ENCODE data around the gene IFI27. TPM values are rescaled to one million over a fixed set of nuclear protein-coding genes. Genes with fewer than 3 reads are reported as not detected.

Gene IFI27
- total and polyA plus RNA-seq, 2 experiments from 2014 or later, result 1.8 to 6.7 TPM

DNA sequence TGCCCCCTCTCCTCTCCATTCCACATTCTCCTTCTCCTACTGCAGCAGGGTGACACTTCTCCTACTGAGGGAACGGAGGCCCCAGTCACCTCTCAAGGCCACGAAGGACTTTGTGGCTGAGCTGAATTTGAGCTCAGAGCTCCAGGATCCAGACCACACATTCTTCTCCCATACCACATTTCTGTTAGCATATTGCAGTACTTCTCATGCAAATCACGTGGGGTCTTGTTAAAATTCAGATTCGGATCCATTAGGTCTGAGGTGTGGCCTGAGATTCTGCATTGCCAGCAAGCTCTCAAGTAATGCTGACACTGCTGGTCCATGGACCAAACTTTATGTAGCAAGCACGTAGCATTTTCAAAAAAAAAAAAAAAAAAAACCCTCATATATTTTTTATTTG, 28.5 kb downstream of the IFI27 start:
- Histone ChIP-seq H4K20me1 (ENCODE audit: insufficient read depth, poor library complexity, severe bottlenecking) (no peaks in the 10 kb centered on the region), H3K4me1 (ENCODE audit: insufficient read depth) (no peaks in the 10 kb centered on the region), H3K27ac (no peak overlapping the region), H3K36me3 (replicated peaks; ENCODE audit: insufficient read depth, low read depth) (no peaks in the 10 kb centered on the region), H3K79me2 (no peaks in the 10 kb centered on the region), H3K4me2 (no peak overlapping the region), H3K9me3 (ENCODE audit: low read depth) (no peaks in the 10 kb centered on the region), H3K4me3 (no peak overlapping the region), H2AFZ (no peak overlapping the region), H3K9me2 (replicated peaks; ENCODE audit: insufficient read depth) (no peaks in the 10 kb centered on the region), H3K27me3 (no peaks in the 10 kb centered on the region)
- DNase-seq (ENCODE audit: low spot score), result no peak
- TF ChIP-seq EZH2phosphoT487 (IDR thresholded peaks at IDR 0.05; ENCODE audit: low read depth, severe bottlenecking, unreplicated experiment) (no peak), EZH2 (IDR thresholded peaks at IDR 0.05; ENCODE audit: borderline replicate concordance) (no peak)
- TF ChIP-seq, protein P1, sequence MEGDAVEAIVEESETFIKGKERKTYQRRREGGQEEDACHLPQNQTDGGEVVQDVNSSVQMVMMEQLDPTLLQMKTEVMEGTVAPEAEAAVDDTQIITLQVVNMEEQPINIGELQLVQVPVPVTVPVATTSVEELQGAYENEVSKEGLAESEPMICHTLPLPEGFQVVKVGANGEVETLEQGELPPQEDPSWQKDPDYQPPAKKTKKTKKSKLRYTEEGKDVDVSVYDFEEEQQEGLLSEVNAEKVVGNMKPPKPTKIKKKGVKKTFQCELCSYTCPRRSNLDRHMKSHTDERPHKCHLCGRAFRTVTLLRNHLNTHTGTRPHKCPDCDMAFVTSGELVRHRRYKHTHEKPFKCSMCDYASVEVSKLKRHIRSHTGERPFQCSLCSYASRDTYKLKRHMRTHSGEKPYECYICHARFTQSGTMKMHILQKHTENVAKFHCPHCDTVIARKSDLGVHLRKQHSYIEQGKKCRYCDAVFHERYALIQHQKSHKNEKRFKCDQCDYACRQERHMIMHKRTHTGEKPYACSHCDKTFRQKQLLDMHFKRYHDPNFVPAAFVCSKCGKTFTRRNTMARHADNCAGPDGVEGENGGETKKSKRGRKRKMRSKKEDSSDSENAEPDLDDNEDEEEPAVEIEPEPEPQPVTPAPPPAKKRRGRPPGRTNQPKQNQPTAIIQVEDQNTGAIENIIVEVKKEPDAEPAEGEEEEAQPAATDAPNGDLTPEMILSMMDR (IDR thresholded peaks at IDR 0.05; ENCODE audit: poor library complexity), result no peak
- 83% methylated on average over 5 of the region's 5 CpGs for WGBS (ENCODE audit: low lambda C conversion rate, missing lambda C conversion rate)

DNA sequence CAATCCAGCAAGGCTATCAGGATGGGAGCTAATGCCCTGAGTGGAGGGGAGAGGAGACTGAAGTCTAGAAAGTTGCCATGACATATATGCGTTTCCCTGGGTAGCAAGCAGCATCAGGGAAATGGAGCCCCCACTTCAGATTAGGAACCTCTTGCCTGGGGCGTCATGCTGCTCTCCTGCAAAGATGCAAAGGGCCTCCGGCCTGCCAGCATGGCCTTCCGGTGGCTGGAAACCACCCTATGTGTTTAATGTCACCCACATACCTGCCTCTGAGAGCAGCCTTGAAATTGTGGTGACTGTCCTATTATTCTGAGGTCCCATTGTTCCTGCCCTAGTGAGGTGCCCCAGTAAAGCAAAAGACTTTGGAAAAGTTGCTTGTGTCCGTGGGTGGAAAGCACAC, 28.9 kb downstream of the IFI27 start:
- Histone ChIP-seq H2AFZ (no peak overlapping the region), H3K4me3 (no peak overlapping the region), H3K9me3 (ENCODE audit: low read depth) (no peaks in the 10 kb centered on the region), H3K4me2 (no peak overlapping the region), H3K79me2 (no peaks in the 10 kb centered on the region), H3K27ac (no peak overlapping the region), H4K20me1 (ENCODE audit: insufficient read depth, poor library complexity, severe bottlenecking) (no peaks in the 10 kb centered on the region), H3K27me3 (no peaks in the 10 kb centered on the region), H3K36me3 (replicated peaks; ENCODE audit: insufficient read depth, low read depth) (no peaks in the 10 kb centered on the region), H3K9me2 (replicated peaks; ENCODE audit: insufficient read depth) (no peaks in the 10 kb centered on the region), H3K4me1 (ENCODE audit: insufficient read depth) (no peaks in the 10 kb centered on the region)
- DNase-seq (ENCODE audit: low spot score), result no peak
- no peak for TF ChIP-seq EZH2phosphoT487 (IDR thresholded peaks at IDR 0.05; ENCODE audit: low read depth, severe bottlenecking, unreplicated experiment)
- TF ChIP-seq, protein P1 (IDR thresholded peaks at IDR 0.05; ENCODE audit: poor library complexity), result no peak
- no peak for TF ChIP-seq EZH2 (IDR thresholded peaks at IDR 0.05; ENCODE audit: borderline replicate concordance)
- 85% methylated on average over 5 of the region's 5 CpGs for WGBS (ENCODE audit: low lambda C conversion rate, missing lambda C conversion rate)

DNA sequence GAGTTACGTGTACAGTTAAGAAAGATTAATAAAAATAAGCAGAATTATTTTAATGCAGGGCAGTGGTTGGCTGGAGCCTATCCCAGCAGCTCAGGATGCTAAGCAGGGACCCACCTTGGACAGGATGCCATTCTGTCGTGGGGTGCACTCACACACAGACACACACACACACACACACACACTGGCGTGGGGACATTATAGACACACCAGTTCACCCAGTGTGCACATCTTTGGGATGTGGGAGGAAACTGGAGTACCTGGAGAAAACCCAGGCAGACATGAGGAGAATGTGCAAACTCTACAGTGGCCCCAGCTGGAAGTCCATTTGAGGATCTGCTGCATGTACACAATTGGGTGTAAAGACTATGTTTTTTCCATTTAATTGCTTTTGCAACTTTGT, 31.7 kb downstream of the IFI27 start:
- DNase-seq (ENCODE audit: low spot score), result no peak
- Histone ChIP-seq H2AFZ (no peak overlapping the region), H3K4me1 (ENCODE audit: insufficient read depth) (no peaks in the 10 kb centered on the region), H3K9me2 (replicated peaks; ENCODE audit: insufficient read depth) (no peaks in the 10 kb centered on the region), H3K4me3 (no peak overlapping the region), H3K27me3 (no peaks in the 10 kb centered on the region), H4K20me1 (ENCODE audit: insufficient read depth, poor library complexity, severe bottlenecking) (no peaks in the 10 kb centered on the region), H3K79me2 (no peaks in the 10 kb centered on the region), H3K36me3 (replicated peaks; ENCODE audit: insufficient read depth, low read depth) (no peaks in the 10 kb centered on the region), H3K4me2 (no peak overlapping the region), H3K27ac (no peak overlapping the region), H3K9me3 (ENCODE audit: low read depth) (no peaks in the 10 kb centered on the region)
- TF ChIP-seq EZH2 (IDR thresholded peaks at IDR 0.05; ENCODE audit: borderline replicate concordance), result no peak
- TF ChIP-seq, protein P1 (IDR thresholded peaks at IDR 0.05; ENCODE audit: poor library complexity), result no peak
- no peak for TF ChIP-seq EZH2phosphoT487 (IDR thresholded peaks at IDR 0.05; ENCODE audit: low read depth, severe bottlenecking, unreplicated experiment)
- WGBS (ENCODE audit: low lambda C conversion rate, missing lambda C conversion rate), result 74% methylated on average over 3 of the region's 3 CpGs

DNA sequence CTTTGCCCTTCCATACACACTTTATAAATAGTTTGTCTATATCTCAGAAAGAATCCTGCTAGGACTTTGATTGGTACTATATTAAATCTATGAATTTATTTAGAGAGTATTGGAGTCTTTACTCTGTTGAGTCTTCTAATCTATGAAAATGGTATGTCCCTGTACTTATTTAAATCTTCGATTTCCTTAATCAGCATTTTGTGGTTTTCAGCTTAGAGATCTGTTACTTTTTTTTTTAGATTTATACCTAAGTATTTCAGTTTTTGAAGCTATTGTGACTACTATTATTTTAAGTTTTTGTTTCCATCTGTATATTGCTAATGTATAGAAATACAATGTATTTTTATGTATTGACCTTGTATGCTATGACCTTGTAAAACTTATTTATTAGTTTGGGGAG, 32.3 kb downstream of the IFI27 start:
- Histone ChIP-seq H3K27me3 (no peaks in the 10 kb centered on the region), H3K9me3 (ENCODE audit: low read depth) (no peaks in the 10 kb centered on the region), H3K4me1 (ENCODE audit: insufficient read depth) (no peaks in the 10 kb centered on the region), H3K4me2 (no peak overlapping the region), H4K20me1 (ENCODE audit: insufficient read depth, poor library complexity, severe bottlenecking) (no peaks in the 10 kb centered on the region), H2AFZ (no peak overlapping the region), H3K4me3 (no peak overlapping the region), H3K9me2 (replicated peaks; ENCODE audit: insufficient read depth) (no peaks in the 10 kb centered on the region), H3K27ac (no peak overlapping the region), H3K79me2 (no peaks in the 10 kb centered on the region), H3K36me3 (replicated peaks; ENCODE audit: insufficient read depth, low read depth) (no peaks in the 10 kb centered on the region)
- TF ChIP-seq, protein P1 (IDR thresholded peaks at IDR 0.05; ENCODE audit: poor library complexity), result no peak
- TF ChIP-seq EZH2 (IDR thresholded peaks at IDR 0.05; ENCODE audit: borderline replicate concordance) (no peak), EZH2phosphoT487 (IDR thresholded peaks at IDR 0.05; ENCODE audit: low read depth, severe bottlenecking, unreplicated experiment) (no peak)
- DNase-seq (ENCODE audit: low spot score), result no peak
- WGBS (ENCODE audit: low lambda C conversion rate, missing lambda C conversion rate), result 87% methylated on average over 1 of the region's 1 CpG

All from hepatocyte (in vitro differentiated cells).